Measurements from ENCODE around the gene NOL4L.

NOL4L gene

GRCh38 chr20:32470025-32470861 is 114.9 kb downstream of the NOL4L start:
- DNase-seq (ENCODE audit: low spot score) = no peak

- no peak for DNase-seq (ENCODE audit: low spot score)
Observed at GRCh38 chr20:32468860-32469259, 116.3 kb downstream of the NOL4L start.

DNA sequence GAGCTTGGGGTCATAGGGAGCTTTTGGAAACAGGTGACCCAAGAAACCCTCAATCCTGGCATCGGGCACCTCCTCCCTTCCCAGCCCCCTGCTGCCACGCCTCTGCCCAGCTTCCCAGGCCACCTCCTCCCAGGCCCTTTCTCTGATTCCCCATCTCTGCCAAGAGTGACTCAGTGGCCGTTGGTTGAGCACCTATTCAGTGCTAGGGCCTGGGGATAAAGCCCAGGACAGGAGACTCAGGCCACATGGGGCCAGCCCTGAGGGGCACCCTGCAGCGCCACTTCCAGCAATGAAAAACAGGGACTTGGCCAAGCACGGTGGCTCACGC is 116.9 kb downstream of the NOL4L start:
- DNase-seq (ENCODE audit: low spot score) = no peak

DNA sequence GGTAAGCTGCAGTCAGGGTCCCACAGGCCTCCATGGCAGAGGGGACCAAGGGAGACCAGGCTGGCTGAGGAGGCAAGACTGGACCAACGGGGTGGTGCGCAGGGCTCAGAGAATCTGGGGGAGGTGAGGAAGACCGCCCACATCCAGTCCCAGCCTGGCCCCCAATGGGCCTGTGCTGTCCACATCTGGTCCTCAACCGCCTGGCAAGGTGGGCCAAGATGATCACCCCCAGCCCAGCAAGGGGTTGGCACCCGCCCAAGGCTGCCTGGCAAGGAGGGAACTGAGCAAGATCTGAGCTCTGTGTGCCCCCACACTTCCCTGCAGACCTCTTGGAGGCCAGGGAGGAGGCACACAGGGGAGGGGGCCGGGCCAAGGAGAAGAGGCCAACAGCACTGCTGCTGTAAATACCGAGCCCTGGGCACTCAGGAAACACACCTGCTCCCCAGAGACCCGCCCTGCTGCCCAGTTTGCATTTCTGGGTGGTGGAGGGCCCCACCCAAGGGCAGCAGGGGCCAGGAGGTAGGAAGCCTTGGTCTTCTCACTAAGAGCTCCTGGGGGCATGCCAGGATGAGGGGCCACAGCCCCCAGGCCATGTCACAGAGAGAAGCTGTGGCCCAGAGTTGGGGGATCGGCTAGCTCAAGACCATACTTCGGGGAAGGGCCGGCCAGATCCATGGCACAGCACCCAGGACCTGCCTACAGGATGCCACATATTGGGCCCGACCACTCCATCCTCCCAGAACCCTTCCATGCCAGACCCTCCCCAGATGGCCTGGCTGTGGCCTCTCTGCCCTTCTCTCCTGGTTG is 117.4 kb downstream of the NOL4L start:
- no peak for DNase-seq (ENCODE audit: low spot score)

GRCh38 chr20:32466739-32467505 is 118.2 kb downstream of the NOL4L start:
- DNase-seq (ENCODE audit: low spot score) = no peak

DNA sequence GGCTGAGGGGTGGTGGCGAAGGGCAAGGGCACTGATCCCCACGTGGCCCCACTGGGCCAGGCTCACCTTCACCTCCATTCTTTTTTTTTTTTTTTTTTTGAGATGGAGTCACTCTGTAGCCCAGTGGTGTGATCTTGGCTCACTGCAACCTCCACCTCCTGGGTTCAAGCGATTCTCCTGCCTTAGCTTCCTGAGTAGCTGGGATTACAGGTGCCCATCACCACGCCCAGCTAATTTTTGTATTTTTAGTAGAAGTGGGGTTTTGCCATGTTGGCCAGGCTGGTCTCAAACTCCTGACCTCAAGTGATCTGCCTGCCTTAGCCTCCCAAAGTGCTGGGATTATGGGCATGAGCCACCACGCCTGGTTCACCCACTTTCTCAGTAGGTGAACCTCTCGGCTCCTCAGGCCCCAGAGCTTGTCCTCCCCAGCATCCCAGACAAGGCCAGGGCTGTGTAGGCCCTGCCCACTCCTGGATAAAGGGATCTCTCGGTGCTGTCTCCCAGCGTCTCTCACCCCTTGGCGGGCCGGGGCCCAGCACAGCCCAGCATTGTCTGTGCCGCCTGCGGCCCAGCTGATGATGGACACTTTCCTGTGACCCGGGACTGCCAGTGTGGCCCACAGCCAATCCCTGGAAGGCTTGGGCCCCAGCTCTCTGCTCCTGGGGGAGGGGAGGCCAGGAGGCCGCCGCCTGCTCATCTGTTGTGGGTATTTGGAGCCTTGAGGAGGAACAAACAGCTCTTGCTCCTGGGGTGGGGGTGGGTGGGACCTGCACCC is 119.0 kb downstream of the NOL4L start:
- DNase-seq (ENCODE audit: low spot score) = peak; percentile 94

DNA sequence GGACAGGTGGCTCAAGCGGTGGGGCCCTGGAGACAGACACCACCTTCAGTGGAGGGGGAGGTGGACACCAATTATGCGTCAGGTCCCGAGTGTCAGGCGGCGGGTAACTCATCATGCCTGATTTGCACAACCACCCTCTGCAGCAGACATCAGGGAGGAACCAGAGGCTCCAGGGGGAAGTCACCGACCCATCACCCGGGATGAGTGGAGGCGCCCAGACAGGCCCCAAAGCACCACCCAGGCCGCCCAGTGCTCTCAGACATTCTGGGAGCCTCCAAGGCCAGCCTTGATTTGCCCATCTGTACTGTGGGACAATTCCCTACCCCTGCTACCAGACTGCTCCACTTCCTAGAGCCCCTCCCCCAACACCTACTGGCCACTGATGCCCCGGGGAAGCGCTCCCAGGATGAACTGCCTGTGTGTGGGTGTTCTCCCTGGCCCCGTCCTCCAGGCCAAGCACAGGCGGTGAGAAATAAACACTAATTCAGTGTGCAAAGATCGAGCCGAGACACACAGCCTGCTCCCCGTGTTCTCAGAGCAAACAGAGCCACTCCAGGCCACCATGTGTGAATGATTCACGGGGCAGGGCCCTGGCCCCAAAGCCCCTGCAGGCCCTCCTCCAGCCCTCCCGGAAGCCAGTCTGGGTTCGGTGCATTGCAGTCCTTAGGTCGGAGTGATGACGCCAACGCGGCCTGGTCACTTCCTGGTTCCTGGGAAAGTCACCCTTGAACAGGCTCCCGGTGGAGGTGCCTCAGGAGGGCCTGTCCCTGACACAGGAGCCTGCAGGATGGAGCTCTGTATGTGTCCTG is 119.8 kb downstream of the NOL4L start:
- no peak for DNase-seq (ENCODE audit: low spot score)

DNA sequence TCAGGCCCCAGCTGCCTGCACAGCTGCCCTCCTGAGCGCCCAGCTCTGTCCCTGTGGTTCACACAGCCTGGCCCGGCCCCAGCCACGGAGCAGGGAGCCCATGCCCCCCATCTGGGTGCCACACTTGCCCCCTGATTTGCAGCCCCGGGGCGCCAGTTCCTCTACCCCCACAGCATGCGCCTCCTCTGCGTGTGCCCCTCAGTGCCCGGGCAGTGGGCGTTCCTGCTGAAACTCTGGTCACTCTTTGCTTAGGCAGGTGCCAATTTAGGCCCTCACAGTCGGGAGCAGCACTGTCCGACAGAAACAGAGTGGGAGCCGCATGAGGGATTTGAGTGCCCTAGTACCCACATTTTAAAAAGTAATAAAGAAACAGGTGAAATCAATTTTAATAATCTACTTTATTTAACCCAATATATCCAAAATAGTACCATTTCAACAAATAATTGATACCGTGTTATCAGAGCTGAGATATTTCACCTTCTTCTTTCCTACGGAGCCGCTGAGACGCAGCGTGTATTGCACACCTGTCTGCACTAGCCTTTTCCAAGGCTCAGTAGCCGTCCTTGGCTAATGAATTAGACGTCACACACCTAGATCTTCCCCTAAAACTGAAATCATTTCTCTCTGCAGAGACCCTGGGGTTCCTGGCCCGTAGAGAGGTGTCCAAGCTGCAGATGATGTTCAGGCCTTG is 120.6 kb downstream of the NOL4L start:
- DNase-seq (ENCODE audit: low spot score) = no peak

DNA sequence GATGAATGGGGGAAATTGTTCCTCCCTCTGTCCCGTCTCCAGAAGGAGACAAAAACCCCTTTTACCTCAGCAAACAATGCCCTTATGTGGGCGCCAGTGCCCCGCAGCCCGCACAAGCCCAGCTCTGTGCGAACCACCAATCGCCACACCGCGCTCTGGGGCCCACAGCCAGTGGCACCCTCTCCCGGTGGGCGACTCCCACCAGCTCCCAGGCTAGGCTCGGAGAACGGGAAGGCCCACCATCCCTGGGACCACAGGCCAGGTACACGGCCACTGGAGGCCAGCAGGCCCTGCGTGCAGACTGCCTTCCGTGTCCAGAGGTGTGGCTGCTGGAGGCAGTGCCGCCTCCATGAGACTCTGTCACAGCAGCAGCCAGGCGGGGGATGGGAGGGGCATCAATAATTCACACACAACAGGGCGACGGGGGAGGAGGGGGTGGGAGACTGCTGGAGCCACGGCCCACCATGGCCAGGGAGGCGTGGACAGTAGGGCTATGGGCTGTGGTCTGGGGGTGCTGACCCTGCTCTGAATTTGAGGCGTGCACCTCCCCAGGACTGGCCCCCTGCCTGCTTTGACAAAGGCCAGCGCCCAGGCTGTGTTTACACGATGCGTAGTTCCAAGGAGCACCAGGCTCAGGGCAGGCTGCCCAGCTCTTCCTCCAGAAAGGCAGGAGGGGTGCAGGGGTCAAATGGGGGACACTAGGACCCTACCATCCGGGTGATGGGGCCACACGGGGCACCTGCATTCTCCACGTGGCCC is 121.3 kb downstream of the NOL4L start:
- DNase-seq (ENCODE audit: low spot score) = peak; percentile 98

DNA sequence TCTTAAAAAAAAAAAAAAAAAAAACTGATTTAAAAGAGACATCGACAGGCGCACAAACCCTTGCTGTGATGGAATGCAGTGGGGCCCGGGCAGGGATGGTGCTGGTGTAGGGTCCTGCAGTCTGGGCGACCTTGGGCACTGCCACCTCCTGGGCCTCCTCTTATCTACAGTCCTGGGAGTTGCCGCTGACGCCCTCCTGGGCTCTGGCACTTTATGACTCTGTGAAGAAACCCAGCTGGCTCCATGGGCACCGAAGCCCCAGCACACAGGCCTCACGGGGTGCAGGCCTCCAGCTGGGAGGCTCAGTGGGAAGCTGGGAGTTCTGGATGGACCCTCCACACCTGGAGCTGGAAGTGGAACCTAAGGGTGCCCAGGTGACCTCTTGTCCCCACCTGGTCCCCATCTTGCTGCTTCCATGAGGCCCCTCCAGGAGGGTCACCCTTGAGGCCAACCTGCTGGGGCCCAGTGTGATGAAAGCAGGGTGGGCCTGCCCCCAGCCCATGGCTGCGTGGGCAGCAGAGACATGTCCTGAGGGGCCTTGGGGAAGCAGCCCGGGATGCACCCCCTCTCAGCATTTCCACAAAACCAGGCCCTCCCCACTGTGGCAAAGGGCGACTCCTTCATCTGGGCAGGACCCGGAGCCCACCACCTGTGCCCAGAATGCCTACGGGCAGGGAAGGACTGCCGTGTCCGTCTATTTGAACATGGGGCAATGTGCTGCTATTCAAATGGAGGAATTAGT is 122.1 kb downstream of the NOL4L start:
- no peak for DNase-seq (ENCODE audit: low spot score)

GRCh38 chr20:32461836-32462600 is 123.1 kb downstream of the NOL4L start:
- DNase-seq (ENCODE audit: low spot score) = no peak

- DNase-seq (ENCODE audit: low spot score) = no peak
Observed at GRCh38 chr20:32460683-32461320, 124.3 kb downstream of the NOL4L start.

- DNase-seq (ENCODE audit: low spot score) = no peak
Observed at GRCh38 chr20:32460231-32460630, 124.9 kb downstream of the NOL4L start.

GRCh38 chr20:32458837-32459220 is 126.3 kb downstream of the NOL4L start:
- DNase-seq (ENCODE audit: low spot score) = no peak

GRCh38 chr20:32458061-32458836 is 126.9 kb downstream of the NOL4L start:
- no peak for DNase-seq (ENCODE audit: low spot score)

GRCh38 chr20:32457479-32457986 is 127.6 kb downstream of the NOL4L start:
- DNase-seq (ENCODE audit: low spot score) = peak; percentile 86

All from globus pallidus (tissue), 1 donor.